ENCODE measurements around the gene POM121.
"Not testable (repeated sequence)": the region's sequence is repeated elsewhere in the genome, so short reads cannot be mapped to it uniquely, and the experiment has no call there.

Gene POM121

GRCh38 chr7:72997887-72998468, 73.1 kb downstream of the POM121 start:
- DNase-seq (ENCODE audit: low read depth), result not testable (repeated sequence)

Measured in stimulated activated CD4-positive, alpha-beta T cell treated with anti-CD3 and anti-CD28 coated beads, Interleukin-2, amount 100 ng/mL, for 4 hours (primary cell).